GM12878 (cell line): ENCODE measurements around the gene PPP2R3B.

Source experiments
- CTCF ChIP-seq, 3 experiments: IDR thresholded peaks in 2 of 3; conservative IDR thresholded peaks in 1 of 3; 2 replicates each; pipeline ENCODE4 v1.5.1; 2011; ENCODE audit warnings: low read depth in 3 of 3, low read length in 3 of 3, mild to moderate bottlenecking in 3 of 3, control low read depth in 2 of 3, moderate library complexity in 2 of 3, inconsistent platforms in 1 of 3, mixed read lengths in 1 of 3; ENCODE audit not compliant: control insufficient read depth in 2 of 3, insufficient read depth in 1 of 3; ENCODE audit errors: extremely low read depth in 1 of 3
- EED ChIP-seq: sonication (generic); IDR thresholded peaks from 2 replicates; pipeline ENCODE4 v1.6.1; 2016; ENCODE audit warnings: antibody characterized with exemption, low read depth
- HSF1 ChIP-seq: fragments of 150-350 bp; IDR thresholded peaks from 2 replicates; pipeline ENCODE4 v1.6.1; 2014; ENCODE audit warnings: mild to moderate bottlenecking, low read depth, low read length
- POLR2A ChIP-seq: IDR thresholded peaks from 2 replicates; pipeline ENCODE4 v1.6.1; 2011; ENCODE audit warnings: low read depth, mild to moderate bottlenecking, low read length
- RELB ChIP-seq: fragments of 450-650 bp; IDR thresholded peaks from 2 replicates; pipeline ENCODE4 v1.6.1; 2017; ENCODE audit warnings: low read depth, mild to moderate bottlenecking, moderate library complexity
- SMAD1 ChIP-seq: fragments of 450-650 bp; IDR thresholded peaks from 2 replicates; pipeline ENCODE4 v1.6.1; 2018; ENCODE audit warnings: mild to moderate bottlenecking, low read depth; ENCODE audit not compliant: partially characterized antibody
- SRF ChIP-seq, 2 experiments: IDR thresholded peaks; 2 replicates each; pipeline ENCODE4 v1.6.1; 2011; ENCODE audit warnings: low read depth in 2 of 2, low read length in 2 of 2, mild to moderate bottlenecking in 1 of 2, moderate library complexity in 1 of 2
- TBL1XR1 ChIP-seq: IDR thresholded peaks from 2 replicates; pipeline ENCODE4 v1.6.1; 2012; ENCODE audit warnings: low read depth, low read length, improper control_type of control experiment
- YBX1 ChIP-seq: fragments of 450-650 bp; IDR thresholded peaks from 2 replicates; pipeline ENCODE4 v1.6.1; 2016; ENCODE audit warnings: antibody characterized with exemption

GRCh38 chrX:310621-311155 lies 76.0 kb downstream of the PPP2R3B start:
- no peak for TF ChIP-seq SRF (IDR thresholded peaks at IDR 0.05; ENCODE audit: low read depth in 2 of 2, low read length in 2 of 2)
- TF ChIP-seq HSF1: no peak
- no peak for TF ChIP-seq CTCF (IDR thresholded peaks at IDR 0.05 in 2 of 3, conservative IDR thresholded peaks at IDR 0.05 in 1 of 3; ENCODE audit: control insufficient read depth in 2 of 3, extremely low read depth in 1 of 3, insufficient read depth in 1 of 3, low read depth in 3 of 3, low read length in 3 of 3)
- TF ChIP-seq POLR2A: no peak
- no peak for TF ChIP-seq RELB
- no peak for TF ChIP-seq SMAD1
- TF ChIP-seq TBL1XR1: no peak
- TF ChIP-seq EED: no peak
- TF ChIP-seq YBX1: no peak
